Measurements from ENCODE around the gene ADAMTS16.

Gene ADAMTS16

DNA sequence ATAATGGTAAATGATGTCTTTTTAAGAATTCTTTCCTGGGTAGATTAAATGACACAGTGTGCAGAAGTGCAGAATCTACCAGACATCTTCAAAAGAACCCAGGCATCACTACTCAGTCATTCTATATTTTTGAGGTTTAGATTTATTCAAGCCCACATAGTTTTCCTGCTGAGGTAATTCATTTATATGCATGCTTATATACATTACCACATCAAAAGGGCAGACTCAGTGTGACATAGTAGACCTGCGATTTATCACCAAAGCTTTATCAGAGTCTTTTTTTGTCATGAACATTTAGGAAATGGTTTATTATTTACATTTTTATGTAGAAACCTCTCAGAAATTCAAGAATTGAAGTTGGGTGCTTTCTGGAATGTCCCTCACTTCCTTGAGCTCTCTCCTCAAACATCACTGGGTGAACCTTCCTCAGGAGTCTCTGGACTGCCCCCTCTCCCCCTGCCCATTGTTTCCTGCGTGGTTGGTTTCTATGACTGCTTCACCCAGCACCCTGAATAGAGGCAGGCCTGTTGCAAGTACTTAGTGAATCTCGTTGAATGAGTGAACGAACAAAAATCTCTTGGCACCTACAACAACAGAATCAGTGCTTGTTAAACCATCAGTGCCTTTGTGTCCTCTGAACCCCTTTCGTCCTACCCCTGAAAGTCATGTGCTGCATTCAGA, 42.5 kb downstream of the ADAMTS16 start:
- Histone ChIP-seq H3K9me3 (ENCODE audit: control insufficient read depth, low read length) (no peaks in the 10 kb centered on the region), H2BK12ac (ENCODE audit: low read length in 2 of 2) (no peak overlapping the region), H3K79me1 (replicated peaks; ENCODE audit: low read length, poor library complexity, severe bottlenecking) (no peaks in the 10 kb centered on the region), H3K4me1 (ENCODE audit: control insufficient read depth, insufficient read depth, low read depth, low read length) (peaks cover 21% of the 10 kb centered on the region), H3K9ac (ENCODE audit: low read length) (no peak overlapping the region), H3K14ac (ENCODE audit: low read length in 2 of 2) (no peak overlapping the region), H3K36me3 (ENCODE audit: control insufficient read depth in 1 of 2, insufficient read depth in 2 of 2, low read depth in 1 of 2, low read length in 2 of 2) (peaks cover 3% of the 10 kb centered on the region in 2 experiments), H2AFZ (ENCODE audit: low read depth, low read length) (no peak overlapping the region), H3K18ac (ENCODE audit: low read depth in 1 of 2, low read length in 2 of 2) (no peak overlapping the region), H2AK5ac (ENCODE audit: low read length, severe bottlenecking) (no peak overlapping the region), H3K4ac (ENCODE audit: low read depth in 1 of 2, low read length in 2 of 2) (no peak overlapping the region), H2BK5ac (ENCODE audit: low read depth, low read length, poor library complexity, severe bottlenecking) (no peak overlapping the region), H2BK120ac (ENCODE audit: low read depth, low read length) (no peak overlapping the region), H3K23ac (ENCODE audit: low read length in 2 of 2) (no peak overlapping the region), H2BK15ac (ENCODE audit: low read depth, poor library complexity, severe bottlenecking) (no peak overlapping the region), H4K8ac (ENCODE audit: low read length) (no peak overlapping the region), H4K91ac (ENCODE audit: low read length) (no peak overlapping the region), H3K27me3 (ENCODE audit: control insufficient read depth in 1 of 2, insufficient read depth in 1 of 2, low read length in 2 of 2) (no peaks in the 10 kb centered on the region), H3K27ac (ENCODE audit: low read length, poor library complexity, severe bottlenecking) (no peak overlapping the region), H3K4me2 (ENCODE audit: low read length, poor library complexity, severe bottlenecking) (no peak overlapping the region), H3K4me3 (ENCODE audit: insufficient read depth in 1 of 2, low read depth in 1 of 2, low read length in 2 of 2) (no peak overlapping the region)
- DNase-seq = no peak
- WGBS = 43% methylated on average over 4 of the region's 5 CpGs

- no peak overlapping the region for H2AFZ ChIP-seq (ENCODE audit: low read depth, low read length)
- no peak overlapping the region for H2BK5ac ChIP-seq (ENCODE audit: low read depth, low read length, poor library complexity, severe bottlenecking)
These were observed 43.1 kb downstream of the ADAMTS16 start for GRCh38 chr5:5183189-5183699.

DNA sequence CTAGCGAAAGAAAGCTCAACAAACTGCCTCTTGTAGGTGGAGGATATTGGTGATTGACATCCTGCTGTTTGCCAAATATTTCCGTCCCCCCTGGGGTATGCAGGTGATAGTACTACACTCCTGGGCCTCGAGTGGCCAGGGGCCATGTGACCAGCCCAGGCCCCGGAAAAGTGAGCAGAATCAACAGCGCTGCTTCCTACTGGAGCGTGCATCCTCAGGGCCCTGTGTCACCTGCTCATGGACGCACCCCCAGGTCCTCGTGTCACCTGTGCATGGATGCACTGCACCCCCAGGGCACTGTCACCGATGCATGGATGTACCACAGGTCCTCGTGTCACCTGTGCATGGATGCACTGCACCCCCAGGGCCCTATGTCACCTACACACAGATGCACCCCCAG, 43.8 kb downstream of the ADAMTS16 start:
- no peaks in the 10 kb centered on the region for H3K79me1 ChIP-seq (replicated peaks; ENCODE audit: low read length, poor library complexity, severe bottlenecking)
- H3K9ac ChIP-seq (ENCODE audit: low read length) = no peak overlapping the region
- no peak overlapping the region for H4K91ac ChIP-seq (ENCODE audit: low read length)
- no peak overlapping the region for H3K23ac ChIP-seq (ENCODE audit: low read length in 2 of 2)
- H3K14ac ChIP-seq (ENCODE audit: low read length in 2 of 2) = peak overlapping the region in 1 of 2 experiments; percentile 36
- H2BK5ac ChIP-seq (ENCODE audit: low read depth, low read length, poor library complexity, severe bottlenecking) = no peak overlapping the region
- no peak overlapping the region for H3K4me3 ChIP-seq (ENCODE audit: insufficient read depth in 1 of 2, low read depth in 1 of 2, low read length in 2 of 2)
- H2BK12ac ChIP-seq (ENCODE audit: low read length in 2 of 2) = no peak overlapping the region
- no peak overlapping the region for H2BK120ac ChIP-seq (ENCODE audit: low read depth, low read length)
- H3K4ac ChIP-seq (ENCODE audit: low read depth in 1 of 2, low read length in 2 of 2) = no peak overlapping the region
- no peak overlapping the region for H2BK15ac ChIP-seq (ENCODE audit: low read depth, poor library complexity, severe bottlenecking)
- DNase-seq = no peak
- no peaks in the 10 kb centered on the region for H3K9me3 ChIP-seq (ENCODE audit: control insufficient read depth, low read length)
- WGBS = 73% methylated on average over 10 of the region's 10 CpGs
- H3K27me3 ChIP-seq (ENCODE audit: control insufficient read depth in 1 of 2, insufficient read depth in 1 of 2, low read length in 2 of 2) = no peaks in the 10 kb centered on the region
- H2AK5ac ChIP-seq (ENCODE audit: low read length, severe bottlenecking) = no peak overlapping the region
- no peak overlapping the region for H3K18ac ChIP-seq (ENCODE audit: low read depth in 1 of 2, low read length in 2 of 2)
- H3K4me1 ChIP-seq (ENCODE audit: control insufficient read depth, insufficient read depth, low read depth, low read length) = peaks cover 21% of the 10 kb centered on the region
- H3K27ac ChIP-seq (ENCODE audit: low read length, poor library complexity, severe bottlenecking) = no peak overlapping the region
- no peak overlapping the region for H2AFZ ChIP-seq (ENCODE audit: low read depth, low read length)
- H3K4me2 ChIP-seq (ENCODE audit: low read length, poor library complexity, severe bottlenecking) = no peak overlapping the region
- H3K36me3 ChIP-seq (ENCODE audit: control insufficient read depth in 1 of 2, insufficient read depth in 2 of 2, low read depth in 1 of 2, low read length in 2 of 2) = peaks cover 3% of the 10 kb centered on the region in 2 experiments
- no peak overlapping the region for H4K8ac ChIP-seq (ENCODE audit: low read length)

More at GRCh38 chr5:5183189-5183699, 43.1 kb downstream of the ADAMTS16 start:
- Histone ChIP-seq H3K4ac (ENCODE audit: low read depth in 1 of 2, low read length in 2 of 2) (no peak overlapping the region), H4K8ac (ENCODE audit: low read length) (no peak overlapping the region), H3K79me1 (replicated peaks; ENCODE audit: low read length, poor library complexity, severe bottlenecking) (no peaks in the 10 kb centered on the region), H3K9me3 (ENCODE audit: control insufficient read depth, low read length) (no peaks in the 10 kb centered on the region), H2BK15ac (ENCODE audit: low read depth, poor library complexity, severe bottlenecking) (no peak overlapping the region), H3K4me3 (ENCODE audit: insufficient read depth in 1 of 2, low read depth in 1 of 2, low read length in 2 of 2) (no peak overlapping the region), H3K14ac (ENCODE audit: low read length in 2 of 2) (no peak overlapping the region), H3K4me2 (ENCODE audit: low read length, poor library complexity, severe bottlenecking) (no peak overlapping the region), H3K27me3 (ENCODE audit: control insufficient read depth in 1 of 2, insufficient read depth in 1 of 2, low read length in 2 of 2) (no peaks in the 10 kb centered on the region), H3K36me3 (ENCODE audit: control insufficient read depth in 1 of 2, insufficient read depth in 2 of 2, low read depth in 1 of 2, low read length in 2 of 2) (peaks cover 3% of the 10 kb centered on the region in 2 experiments), H3K27ac (ENCODE audit: low read length, poor library complexity, severe bottlenecking) (no peak overlapping the region), H2AK5ac (ENCODE audit: low read length, severe bottlenecking) (no peak overlapping the region), H2BK12ac (ENCODE audit: low read length in 2 of 2) (no peak overlapping the region), H3K9ac (ENCODE audit: low read length) (no peak overlapping the region), H4K91ac (ENCODE audit: low read length) (no peak overlapping the region), H3K18ac (ENCODE audit: low read depth in 1 of 2, low read length in 2 of 2) (no peak overlapping the region), H2BK120ac (ENCODE audit: low read depth, low read length) (no peak overlapping the region), H3K4me1 (ENCODE audit: control insufficient read depth, insufficient read depth, low read depth, low read length) (peaks cover 22% of the 10 kb centered on the region), H3K23ac (ENCODE audit: low read length in 2 of 2) (no peak overlapping the region)
- DNase-seq = no peak
- 26% methylated on average over 16 of the region's 16 CpGs for WGBS

GRCh38 chr5:5188376-5189050, 48.4 kb downstream of the ADAMTS16 start:
- DNase-seq = no peak
- Histone ChIP-seq H2BK12ac (ENCODE audit: low read length in 2 of 2) (no peak overlapping the region), H3K27me3 (ENCODE audit: control insufficient read depth in 1 of 2, insufficient read depth in 1 of 2, low read length in 2 of 2) (no peaks in the 10 kb centered on the region), H2BK120ac (ENCODE audit: low read depth, low read length) (no peak overlapping the region), H3K4me3 (ENCODE audit: insufficient read depth in 1 of 2, low read depth in 1 of 2, low read length in 2 of 2) (no peak overlapping the region), H3K79me1 (replicated peaks; ENCODE audit: low read length, poor library complexity, severe bottlenecking) (no peaks in the 10 kb centered on the region), H3K4me2 (ENCODE audit: low read length, poor library complexity, severe bottlenecking) (no peak overlapping the region), H2AK5ac (ENCODE audit: low read length, severe bottlenecking) (no peak overlapping the region), H2BK5ac (ENCODE audit: low read depth, low read length, poor library complexity, severe bottlenecking) (no peak overlapping the region), H3K18ac (ENCODE audit: low read depth in 1 of 2, low read length in 2 of 2) (no peak overlapping the region), H3K23ac (ENCODE audit: low read length in 2 of 2) (no peak overlapping the region), H4K8ac (ENCODE audit: low read length) (no peak overlapping the region), H3K14ac (ENCODE audit: low read length in 2 of 2) (no peak overlapping the region), H3K9ac (ENCODE audit: low read length) (no peak overlapping the region), H3K9me3 (ENCODE audit: control insufficient read depth, low read length) (no peaks in the 10 kb centered on the region), H3K4me1 (ENCODE audit: control insufficient read depth, insufficient read depth, low read depth, low read length) (peaks cover 13% of the 10 kb centered on the region), H3K4ac (ENCODE audit: low read depth in 1 of 2, low read length in 2 of 2) (no peak overlapping the region), H3K27ac (ENCODE audit: low read length, poor library complexity, severe bottlenecking) (no peak overlapping the region), H4K91ac (ENCODE audit: low read length) (no peak overlapping the region), H2BK15ac (ENCODE audit: low read depth, poor library complexity, severe bottlenecking) (no peak overlapping the region), H2AFZ (ENCODE audit: low read depth, low read length) (no peak overlapping the region), H3K36me3 (ENCODE audit: control insufficient read depth in 1 of 2, insufficient read depth in 2 of 2, low read depth in 1 of 2, low read length in 2 of 2) (peaks cover 3% of the 10 kb centered on the region in 2 experiments)
- WGBS = 82% methylated on average over 7 of the region's 11 CpGs

Data from mesenchymal stem cell (in vitro differentiated cells and primary cell).